Stimulated activated CD4-positive, alpha-beta T cell treated with anti-CD3 and anti-CD28 coated beads, Interleukin-1b, Interleukin-23, amount 100 ng/mL, for 4 hours (primary cell): ENCODE measurements around the gene C16orf54.
"Not testable (repeated sequence)": the region's sequence is repeated elsewhere in the genome, so short reads cannot be mapped to it uniquely, and the experiment has no call there.

Source experiments
- DNase-seq, 2 donors: peaks; one replicate each; pipeline ENCODE4 v3.0.0-alpha.2; 2020; ENCODE audit warnings: low read depth in 2 of 2

Gene C16orf54

GRCh38 chr16:29739927-29740629, 5.7 kb downstream of the C16orf54 start:
- DNase-seq = not testable (repeated sequence)

- DNase-seq = peak in 1 of 2 donors; percentile 50
Observed at GRCh38 chr16:29738514-29738913, 7.3 kb downstream of the C16orf54 start.

- DNase-seq = no peak
Observed at GRCh38 chr16:29737713-29738112, 8.1 kb downstream of the C16orf54 start.

- DNase-seq = no peak
Observed at GRCh38 chr16:29736764-29737163, 9.0 kb downstream of the C16orf54 start.

GRCh38 chr16:29736112-29736511, 9.7 kb downstream of the C16orf54 start:
- DNase-seq = no peak

- no peak for DNase-seq
Observed at GRCh38 chr16:29734786-29735185, 11.0 kb downstream of the C16orf54 start.

GRCh38 chr16:29731768-29732601, 13.8 kb downstream of the C16orf54 start:
- DNase-seq = peak; percentile 30 to 62

- DNase-seq = no peak
Observed at GRCh38 chr16:29730649-29731048, 15.1 kb downstream of the C16orf54 start.

GRCh38 chr16:29729116-29729521, 16.7 kb downstream of the C16orf54 start:
- no peak for DNase-seq

- DNase-seq = no peak
Observed at GRCh38 chr16:29727452-29727851, 18.3 kb downstream of the C16orf54 start.

GRCh38 chr16:29726845-29727377, 18.9 kb downstream of the C16orf54 start:
- no peak for DNase-seq

- not testable (repeated sequence) for DNase-seq
Observed at GRCh38 chr16:29721167-29721879, 24.5 kb downstream of the C16orf54 start.

- DNase-seq = no peak
Observed at GRCh38 chr16:29720703-29721102, 25.1 kb downstream of the C16orf54 start.

GRCh38 chr16:29719063-29719462, 26.7 kb downstream of the C16orf54 start:
- no peak for DNase-seq

GRCh38 chr16:29717113-29717512, 28.7 kb downstream of the C16orf54 start:
- DNase-seq = no peak

- DNase-seq = no peak
Observed at GRCh38 chr16:29714972-29715371, 30.8 kb downstream of the C16orf54 start.

- DNase-seq = no peak
Observed at GRCh38 chr16:29714396-29714795, 31.4 kb downstream of the C16orf54 start.

GRCh38 chr16:29712809-29713208, 33.0 kb downstream of the C16orf54 start:
- no peak for DNase-seq

- peak in 1 of 2 donors; percentile 42 for DNase-seq
Observed at GRCh38 chr16:29710227-29711219, 35.3 kb downstream of the C16orf54 start.

GRCh38 chr16:29709657-29710056, 36.1 kb downstream of the C16orf54 start:
- DNase-seq = not testable (repeated sequence)
